Eye (tissue), 1 donor: Measurements from ENCODE around the gene GPC5.
"Not testable (repeated sequence)": the region's sequence is repeated elsewhere in the genome, so short reads cannot be mapped to it uniquely, and the experiment has no call there.

Source experiments
- DNase-seq: peaks from one replicate; pipeline ENCODE4 v3.0.0-alpha.2; 2015

Gene GPC5

GRCh38 chr13:91398413-91399188 is at the start of gene GPC5:
TSS of gene GPC5 (plus strand) at chr13:91398621.
- peak; percentile 89 for DNase-seq

GRCh38 chr13:91348906-91349435 is 49.5 kb upstream of the GPC5 start:
- peak; percentile 98 for DNase-seq

- no peak for DNase-seq
Measured at GRCh38 chr13:91349992-91350911, 48.2 kb upstream of the GPC5 start.

- DNase-seq = no peak
Measured at GRCh38 chr13:91351123-91351522, 47.3 kb upstream of the GPC5 start.

GRCh38 chr13:91351980-91352379 is 46.4 kb upstream of the GPC5 start:
- DNase-seq = no peak

- DNase-seq = not testable (repeated sequence)
Measured at GRCh38 chr13:91352891-91353290, 45.5 kb upstream of the GPC5 start.

- DNase-seq = no peak
Measured at GRCh38 chr13:91353494-91353893, 44.9 kb upstream of the GPC5 start.

GRCh38 chr13:91355099-91355825 is 43.2 kb upstream of the GPC5 start:
- no peak for DNase-seq

- DNase-seq = no peak
Measured at GRCh38 chr13:91355826-91356710, 42.4 kb upstream of the GPC5 start.

GRCh38 chr13:91356919-91357612 is 41.4 kb upstream of the GPC5 start:
- no peak for DNase-seq

- no peak for DNase-seq
Measured at GRCh38 chr13:91357613-91358386, 40.6 kb upstream of the GPC5 start.

GRCh38 chr13:91358387-91358782 is 40.0 kb upstream of the GPC5 start:
- DNase-seq = peak; percentile 22

- no peak for DNase-seq
Measured at GRCh38 chr13:91359111-91359510, 39.3 kb upstream of the GPC5 start.

- DNase-seq = no peak
Measured at GRCh38 chr13:91359631-91360030, 38.8 kb upstream of the GPC5 start.

- DNase-seq = no peak
Measured at GRCh38 chr13:91360246-91360751, 38.1 kb upstream of the GPC5 start.

GRCh38 chr13:91361755-91362271 is 36.6 kb upstream of the GPC5 start:
- DNase-seq = no peak

- no peak for DNase-seq
Measured at GRCh38 chr13:91362908-91363307, 35.5 kb upstream of the GPC5 start.

- no peak for DNase-seq
Measured at GRCh38 chr13:91368101-91368500, 30.3 kb upstream of the GPC5 start.

GRCh38 chr13:91368676-91369440 is 29.6 kb upstream of the GPC5 start:
- DNase-seq = no peak
